ENCODE measurements around the gene NHS.

GRCh38 chrX:17605676-17606075, 230.7 kb downstream of the NHS start:
- TF ChIP-seq CTCF (IDR thresholded peaks at IDR 0.05; ENCODE audit: low read length) (no peak), EZH2 (optimal IDR thresholded peaks at IDR 0.05; ENCODE audit: low read depth, low read length) (no peak)
